ENCODE results near the gene CEL.

CEL gene

DNA sequence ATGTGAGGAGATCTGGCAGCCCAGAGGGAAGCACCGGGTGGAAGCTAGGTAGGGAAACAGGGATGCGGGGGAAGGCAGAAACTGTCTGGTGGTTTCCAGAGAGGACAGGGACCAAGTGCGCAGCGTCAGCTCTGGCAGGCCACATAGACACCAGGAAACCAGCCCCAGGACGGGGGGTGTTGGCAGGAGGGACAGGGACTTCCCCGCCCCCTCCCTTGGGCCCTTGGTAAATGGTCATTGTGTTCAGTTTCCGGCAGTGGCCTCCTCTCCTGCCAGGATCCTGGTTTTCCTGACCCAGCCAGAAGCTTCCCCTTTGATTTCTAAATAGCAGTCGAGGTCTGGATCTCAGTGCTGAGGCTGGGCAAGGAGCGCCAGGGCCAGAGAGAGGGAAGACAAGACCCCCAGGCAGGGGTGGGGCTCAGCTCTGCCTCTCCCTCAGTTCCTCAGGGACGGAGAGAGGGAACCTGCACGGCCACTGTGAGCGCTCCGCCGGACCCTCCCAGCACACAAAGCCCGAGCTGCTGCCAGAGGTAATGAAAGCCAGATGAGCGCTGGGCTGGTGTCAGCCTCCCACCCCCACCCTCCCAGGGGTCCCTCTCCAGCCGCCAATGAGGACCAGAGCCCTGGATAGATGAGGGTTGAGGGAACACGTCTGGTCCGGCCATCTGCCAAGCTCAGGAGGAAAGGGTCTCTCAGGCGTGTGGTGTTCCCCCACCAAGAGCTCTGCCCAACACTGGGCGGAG is 57.5 kb downstream of the CEL start:
- FAIRE-seq = no peak

GRCh38 chr9:133119846-133120500 is 58.2 kb downstream of the CEL start:
- no peak for FAIRE-seq

GRCh38 chr9:133120501-133121197 is 58.9 kb downstream of the CEL start:
- no peak for FAIRE-seq
